A549 (cell line): Measurements from ENCODE around the gene NFASC. TPM values are rescaled to one million over a fixed set of nuclear protein-coding genes. Genes with fewer than 3 reads are reported as not detected.

ENCODE experiments used
- ATAC-seq, 2 experiments: fragments of 200-7000 bp in 1 of 2; fragments of >200 bp in 1 of 2; cut with Nextera tagmentation in 1 of 2; cut with Tn5 transposase in 1 of 2; 3 replicates each; pipeline versions ENCODE4 v1.8.0 to v1.9.1; 2018 to 2020; ENCODE audit warnings: mild to moderate bottlenecking in 1 of 2, moderate library complexity in 1 of 2
- CTCF ChIA-PET: fragments of 300-600 bp; sonication (Branson Sonifier 250); formaldehyde crosslinking; extraction: SDS; loops from one replicate; lab custom pipeline; 2021; ENCODE audit warnings: antibody characterized with exemption, inconsistent platforms; lab: Yijun Ruan, JAX
- POLR2A ChIA-PET: fragments of 350-600 bp; formaldehyde crosslinking; extraction: SDS; loops from one replicate; lab custom pipeline; 2021; ENCODE audit warnings: antibody characterized with exemption, inconsistent platforms; lab: Yijun Ruan, JAX
- DNase-seq, 2 experiments: peaks; one replicate each; pipeline versions ENCODE4 v3.0.0 to v3.0.0-alpha.2; 2011 to 2016; ENCODE audit warnings: low read depth in 1 of 2, low spot score in 1 of 2
- FAIRE-seq: peaks from 2 replicates; lab custom pipeline; 2011; peaks lifted over from hg19 to GRCh38; lab: Jason Lieb, UNC
- H3K27ac ChIP-seq, 2 experiments: fragments of >200 bp; sonication (Bioruptor Twin); formaldehyde crosslinking; 3 replicates each; pipeline ENCODE4 v1.5.1; 2016 to 2017
- H3K4me1 ChIP-seq: fragments of >200 bp; sonication (Bioruptor Twin); formaldehyde crosslinking; 3 replicates; pipeline ENCODE4 v1.6.1; 2016
- H3K4me2 ChIP-seq: fragments of >200 bp; sonication (Bioruptor Twin); formaldehyde crosslinking; 3 replicates; pipeline ENCODE4 v1.6.1; 2016
- H3K4me3 ChIP-seq: fragments of >200 bp; sonication (Bioruptor Twin); formaldehyde crosslinking; 3 replicates; pipeline ENCODE4 v1.5.1; 2016
- H3K9me3 ChIP-seq: fragments of >200 bp; sonication (Bioruptor Twin); formaldehyde crosslinking; 3 replicates; pipeline ENCODE4 v1.6.1; 2016
- BHLHE40 ChIP-seq: IDR thresholded peaks from 2 replicates; pipeline ENCODE4 v1.6.1; 2012; ENCODE audit warnings: low read depth, low read length, inconsistent platforms
- CBX2 ChIP-seq: fragments of 200-600 bp; sonication (generic); IDR thresholded peaks from 2 replicates; pipeline ENCODE4 v1.6.1; 2016; ENCODE audit warnings: low read depth, mild to moderate bottlenecking, borderline replicate concordance
- CBX8 ChIP-seq: fragments of 200-600 bp; sonication (generic); IDR thresholded peaks from 2 replicates; pipeline ENCODE4 v1.6.1; 2016
- CHD2 ChIP-seq: fragments of 150-350 bp; IDR thresholded peaks from 2 replicates; pipeline ENCODE4 v1.6.1; 2014; ENCODE audit warnings: low read length; ENCODE audit not compliant: partially characterized antibody
- CHD4 ChIP-seq: fragments of 200-600 bp; sonication (generic); IDR thresholded peaks from 2 replicates; pipeline ENCODE4 v1.6.1; 2016; ENCODE audit warnings: antibody characterized with exemption, mild to moderate bottlenecking, borderline replicate concordance
- EHF ChIP-seq: fragments of 250-450 bp; sonication (Bioruptor Pico); IDR thresholded peaks from 2 replicates; pipeline ENCODE4 v1.5.0; 2020; ENCODE audit warnings: mild to moderate bottlenecking
- EHMT2 ChIP-seq: fragments of 200-600 bp; sonication (generic); IDR thresholded peaks from 2 replicates; pipeline ENCODE4 v1.6.1; 2016; ENCODE audit warnings: antibody characterized with exemption, low read depth, mild to moderate bottlenecking, moderate library complexity
- FOXS1 ChIP-seq: fragments of 250-450 bp; sonication (Bioruptor Pico); IDR thresholded peaks from 2 replicates; pipeline ENCODE4 v1.5.0; 2020; ENCODE audit warnings: mild to moderate bottlenecking, moderate library complexity
- HDAC2 ChIP-seq: fragments of 200-600 bp; sonication (generic); IDR thresholded peaks from 2 replicates; pipeline ENCODE4 v1.6.1; 2016
- HEYL ChIP-seq: fragments of 250-450 bp; sonication (Bioruptor Pico); IDR thresholded peaks from 2 replicates; pipeline ENCODE4 v1.8.0; 2021; ENCODE audit warnings: mild to moderate bottlenecking, moderate library complexity
- HOXA7 ChIP-seq: fragments of 250-450 bp; sonication (Bioruptor Pico); IDR thresholded peaks from 2 replicates; pipeline ENCODE4 v1.5.0; 2020; ENCODE audit warnings: mild to moderate bottlenecking, moderate library complexity
- HOXB13 ChIP-seq: fragments of 250-450 bp; sonication (Bioruptor Pico); IDR thresholded peaks from 2 replicates; pipeline ENCODE4 v1.5.0; 2020; ENCODE audit warnings: low read depth, mild to moderate bottlenecking, moderate library complexity
- KDM1A ChIP-seq: fragments of 200-600 bp; sonication (generic); IDR thresholded peaks from 2 replicates; pipeline ENCODE4 v1.6.1; 2016; ENCODE audit warnings: low read depth, mild to moderate bottlenecking
- KDM5A ChIP-seq: fragments of 200-600 bp; sonication (generic); IDR thresholded peaks from 2 replicates; pipeline ENCODE4 v1.6.1; 2016; ENCODE audit warnings: antibody characterized with exemption, mild to moderate bottlenecking
- MYC ChIP-seq: IDR thresholded peaks from 2 replicates; pipeline ENCODE4 v1.6.1; 2012; ENCODE audit warnings: mild to moderate bottlenecking, inconsistent platforms, low read length, improper control_type of control experiment, borderline replicate concordance
- NFE2L2 ChIP-seq: fragments of 150-350 bp; conservative IDR thresholded peaks from 2 replicates; pipeline ENCODE4 v1.6.1; 2014; ENCODE audit warnings: low read length
- NPAS2 ChIP-seq: fragments of 250-450 bp; sonication (Bioruptor Pico); IDR thresholded peaks from 2 replicates; pipeline ENCODE4 v1.8.0; 2022; ENCODE audit warnings: mild to moderate bottlenecking, moderate library complexity, borderline replicate concordance
- NR3C1 ChIP-seq: fragments of >200 bp; sonication (Bioruptor Twin); formaldehyde crosslinking; IDR thresholded peaks from 3 replicates; pipeline ENCODE4 v1.6.1; 2017
- RAD21 ChIP-seq, 2 experiments: fragments of >200 bp in 1 of 2; sonication (Bioruptor Twin) in 1 of 2; formaldehyde crosslinking in 1 of 2; IDR thresholded peaks in 1 of 2; conservative IDR thresholded peaks in 1 of 2; 2 replicates in 1 of 2; 3 replicates in 1 of 2; pipeline ENCODE4 v1.6.1; 2012 to 2018; ENCODE audit warnings: inconsistent platforms in 1 of 2
- RFX5 ChIP-seq: fragments of 450-650 bp; IDR thresholded peaks from 2 replicates; pipeline ENCODE4 v1.7.1; 2014; ENCODE audit warnings: antibody characterized with exemption, mild to moderate bottlenecking, moderate library complexity
- RNF2 ChIP-seq: fragments of 200-600 bp; sonication (generic); IDR thresholded peaks from 2 replicates; pipeline ENCODE4 v1.6.1; 2016; ENCODE audit warnings: low read depth, mild to moderate bottlenecking, antibody characterized with exemption, moderate library complexity, borderline replicate concordance
- SREBF2 ChIP-seq: fragments of 450-650 bp; IDR thresholded peaks from 2 replicates; pipeline ENCODE4 v1.6.1; 2014; ENCODE audit warnings: mild to moderate bottlenecking, moderate library complexity
- ZC3H11A ChIP-seq: fragments of 450-650 bp; IDR thresholded peaks from 2 replicates; pipeline ENCODE4 v1.6.1; 2014; ENCODE audit warnings: antibody characterized with exemption, mild to moderate bottlenecking
- ZNF302 ChIP-seq: fragments of 250-450 bp; sonication (Bioruptor Pico); IDR thresholded peaks from 2 replicates; pipeline ENCODE4 v1.9.0; 2021; ENCODE audit warnings: inconsistent platforms, mild to moderate bottlenecking, moderate library complexity
- ZSCAN20 ChIP-seq: fragments of 250-450 bp; sonication (Bioruptor Pico); IDR thresholded peaks from 2 replicates; pipeline ENCODE4 v1.8.0; 2022; ENCODE audit warnings: mild to moderate bottlenecking, moderate library complexity
- WGBS: methylation state at CpG from one replicate; pipeline ENCODE4 v1.1.6; 2017; ENCODE audit errors: missing lambda C conversion rate; 5-methylcytosine and 5-hydroxymethylcytosine counted together
- polyA plus RNA-seq, 4 experiments: library from polyadenylated mRNA; depleted of rRNA in 3 of 4; stranded (reverse); fragments of >200 nt; fragmentation: RNase III in 1 of 4; extraction: RNeasy Plus Mini Kit Qiagen cat#74134 plus additional on column Dnase treatment in 1 of 4; gene quantifications; 2 replicates in 3 of 4; 3 replicates in 1 of 4; pipeline ENCODE4 v1.2.3, GENCODE V29; 2011 to 2017
- TF ChIP-seq, protein P1 (sequence below): fragments of >200 bp; sonication (Bioruptor Twin); formaldehyde crosslinking; IDR thresholded peaks from 2 replicates; pipeline ENCODE4 v1.6.1; 2016
- TF ChIP-seq, protein P2 (sequence below): IDR thresholded peaks from 2 replicates; pipeline ENCODE4 v1.6.1; 2012; ENCODE audit warnings: low read depth, borderline replicate concordance
- TF ChIP-seq, protein P3 (sequence below): fragments of 250-450 bp; sonication (Bioruptor Pico); IDR thresholded peaks from 2 replicates; pipeline ENCODE4 v1.5.0; 2020; ENCODE audit warnings: low read depth, mild to moderate bottlenecking, moderate library complexity
- TF ChIP-seq, protein P4 (sequence below): fragments of 150-350 bp; IDR thresholded peaks from 2 replicates; pipeline ENCODE4 v1.6.1; 2014; ENCODE audit warnings: low read depth, mild to moderate bottlenecking, low read length
- TF ChIP-seq, protein P5 (sequence below): fragments of >200 bp; sonication (Bioruptor Twin); formaldehyde crosslinking; IDR thresholded peaks from 3 replicates; pipeline ENCODE4 v1.5.1; 2016

Gene NFASC
- polyA plus RNA-seq, 2 of the 4 experiments (the other 2 are of a cell fraction): 0.27 to 0.39 TPM

DNA sequence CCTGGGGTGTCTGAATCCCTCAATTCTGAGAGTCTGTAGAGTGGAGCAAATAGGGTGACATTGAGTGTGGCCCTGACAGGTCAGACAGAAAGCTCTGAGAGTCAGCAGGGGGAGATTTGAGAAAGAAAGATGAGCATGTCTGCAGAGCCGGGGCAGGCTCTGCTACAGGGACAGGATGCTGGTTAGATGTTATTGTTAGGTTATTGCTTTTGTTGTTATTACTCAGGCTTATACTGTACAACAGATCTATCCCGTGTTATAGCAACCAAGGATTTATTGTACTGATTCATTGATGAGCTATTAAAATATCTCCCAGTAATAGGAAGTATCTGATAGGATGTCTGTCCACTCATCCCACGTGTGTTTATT lies 59.5 kb downstream of the NFASC start:
- DNase-seq: no peak
- ChIA-PET CTCF (interaction anchor here (1.0 to 3.1 kb wide), 3 partner anchors 12 to 131 kb away, joined by 4 to 18 read pairs (median 6); no protein-coding TSS in a partner anchor), POLR2A (no interaction called here)
- FAIRE-seq: no peak
- H3K4me3 ChIP-seq: no peak overlapping the region
- WGBS: 35% methylated on average over 3 of the region's 3 CpGs
- ATAC-seq: no peak
- no peaks in the 10 kb centered on the region for H3K4me1 ChIP-seq
- H3K27ac ChIP-seq: no peak overlapping the region
- H3K9me3 ChIP-seq: no peaks in the 10 kb centered on the region
- TF ChIP-seq NR3C1: no peak
- no peak for TF ChIP-seq HOXB13 (CRISPR knock-in tag)
- TF ChIP-seq HEYL (CRISPR knock-in tag): no peak
- TF ChIP-seq ZC3H11A: no peak
- TF ChIP-seq EHMT2: no peak
- no peak for TF ChIP-seq KDM5A
- TF ChIP-seq, protein P1, sequence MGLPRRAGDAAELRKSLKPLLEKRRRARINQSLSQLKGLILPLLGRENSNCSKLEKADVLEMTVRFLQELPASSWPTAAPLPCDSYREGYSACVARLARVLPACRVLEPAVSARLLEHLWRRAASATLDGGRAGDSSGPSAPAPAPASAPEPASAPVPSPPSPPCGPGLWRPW: no peak
- no peak for TF ChIP-seq RNF2
- TF ChIP-seq ZSCAN20 (CRISPR knock-in tag): no peak
- TF ChIP-seq CHD4: no peak
- no peak for TF ChIP-seq EHF (CRISPR knock-in tag)
- TF ChIP-seq KDM1A: no peak
- TF ChIP-seq, protein P2, sequence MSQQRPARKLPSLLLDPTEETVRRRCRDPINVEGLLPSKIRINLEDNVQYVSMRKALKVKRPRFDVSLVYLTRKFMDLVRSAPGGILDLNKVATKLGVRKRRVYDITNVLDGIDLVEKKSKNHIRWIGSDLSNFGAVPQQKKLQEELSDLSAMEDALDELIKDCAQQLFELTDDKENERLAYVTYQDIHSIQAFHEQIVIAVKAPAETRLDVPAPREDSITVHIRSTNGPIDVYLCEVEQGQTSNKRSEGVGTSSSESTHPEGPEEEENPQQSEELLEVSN: no peak
- TF ChIP-seq, protein P3, sequence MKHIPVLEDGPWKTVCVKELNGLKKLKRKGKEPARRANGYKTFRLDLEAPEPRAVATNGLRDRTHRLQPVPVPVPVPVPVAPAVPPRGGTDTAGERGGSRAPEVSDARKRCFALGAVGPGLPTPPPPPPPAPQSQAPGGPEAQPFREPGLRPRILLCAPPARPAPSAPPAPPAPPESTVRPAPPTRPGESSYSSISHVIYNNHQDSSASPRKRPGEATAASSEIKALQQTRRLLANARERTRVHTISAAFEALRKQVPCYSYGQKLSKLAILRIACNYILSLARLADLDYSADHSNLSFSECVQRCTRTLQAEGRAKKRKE (CRISPR knock-in tag): no peak
- TF ChIP-seq MYC: no peak
- TF ChIP-seq, all 56 proteins: peak for 0
- H3K4me2 ChIP-seq: no peak overlapping the region

DNA sequence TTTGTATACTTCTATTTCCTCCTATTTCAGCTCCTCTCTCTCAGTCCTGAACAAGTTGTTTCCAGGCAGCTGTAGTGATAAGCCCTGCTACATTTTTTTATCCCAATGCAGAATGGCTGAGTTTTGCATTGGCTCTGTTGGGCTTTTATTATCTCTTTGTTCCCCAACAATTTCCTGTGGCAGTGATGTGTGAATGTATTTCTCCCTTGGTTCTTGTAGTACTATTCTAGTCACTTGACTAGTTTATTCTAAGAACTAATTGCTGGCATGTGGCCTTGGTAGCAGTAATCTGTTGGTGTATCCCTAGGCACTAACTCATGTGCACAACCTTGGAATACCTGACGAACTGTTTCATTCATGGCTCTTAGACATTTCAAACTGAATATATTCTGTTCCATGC lies 60.7 kb downstream of the NFASC start:
- Histone ChIP-seq H3K9me3 (no peaks in the 10 kb centered on the region), H3K4me3 (no peak overlapping the region), H3K4me2 (no peak overlapping the region), H3K4me1 (no peaks in the 10 kb centered on the region), H3K27ac (no peak overlapping the region)
- CTCF ChIA-PET: interaction anchor here (2.4 to 3.1 kb wide), 2 partner anchors 10 to 124 kb away, joined by 6 to 18 read pairs; no protein-coding TSS in a partner anchor
- no peak for FAIRE-seq
- TF ChIP-seq RFX5: no peak
- no peak for TF ChIP-seq SREBF2
- TF ChIP-seq HDAC2: no peak
- no peak for TF ChIP-seq NFE2L2
- no peak for TF ChIP-seq CBX2
- POLR2A ChIA-PET: no interaction called here
- WGBS: 64% methylated on average over 1 of the region's 1 CpG
- DNase-seq: no peak
- ATAC-seq: no peak

DNA sequence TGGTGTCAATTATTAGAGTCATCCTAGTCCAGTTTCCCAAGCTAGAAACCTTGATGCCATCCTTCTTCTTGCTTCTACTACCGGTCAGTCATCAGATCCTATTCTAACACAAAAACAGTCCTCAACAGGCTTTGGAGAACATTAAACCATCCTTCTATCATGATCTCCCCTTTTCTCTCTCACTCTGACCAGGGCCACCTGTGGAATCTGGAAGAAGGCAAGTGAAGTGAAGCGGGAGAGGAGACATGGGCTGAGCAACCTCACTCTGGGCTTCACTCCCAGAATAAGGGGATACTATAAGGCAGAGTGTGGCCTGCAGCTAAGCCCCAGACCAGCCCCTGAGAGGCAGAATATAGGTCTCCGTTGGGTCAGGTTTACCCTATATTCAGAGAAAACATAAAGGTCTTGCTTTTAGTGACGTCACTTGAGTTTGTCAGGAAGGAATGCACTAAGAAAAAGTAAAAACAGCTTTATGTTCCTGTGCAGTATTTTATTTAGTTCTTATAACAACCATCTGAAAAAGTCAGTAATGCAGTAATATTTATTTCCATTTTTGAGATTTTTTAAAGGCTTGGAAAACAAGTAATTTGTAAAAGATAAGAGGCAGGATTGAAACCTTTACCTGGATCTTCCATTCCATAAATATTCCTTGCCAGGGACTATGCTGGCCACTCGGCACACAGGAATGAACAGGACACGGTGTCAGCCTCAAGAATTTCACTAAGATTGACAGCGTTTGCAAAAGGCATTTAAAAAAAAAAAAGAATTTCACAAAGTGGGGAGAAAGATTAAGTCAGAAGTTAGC lies 61.3 kb downstream of the NFASC start:
- WGBS: 55% methylated on average over 7 of the region's 7 CpGs
- Histone ChIP-seq H3K9me3 (no peaks in the 10 kb centered on the region), H3K4me1 (no peaks in the 10 kb centered on the region), H3K4me3 (no peak overlapping the region), H3K27ac (no peak overlapping the region), H3K4me2 (no peak overlapping the region)
- ATAC-seq: no peak
- FAIRE-seq: no peak
- ChIA-PET POLR2A (no interaction called here), CTCF (interaction anchor here (2.4 to 3.1 kb wide), 2 partner anchors 10 to 125 kb away, joined by 6 to 18 read pairs; no protein-coding TSS in a partner anchor)
- no peak for DNase-seq
- TF ChIP-seq, protein P4, sequence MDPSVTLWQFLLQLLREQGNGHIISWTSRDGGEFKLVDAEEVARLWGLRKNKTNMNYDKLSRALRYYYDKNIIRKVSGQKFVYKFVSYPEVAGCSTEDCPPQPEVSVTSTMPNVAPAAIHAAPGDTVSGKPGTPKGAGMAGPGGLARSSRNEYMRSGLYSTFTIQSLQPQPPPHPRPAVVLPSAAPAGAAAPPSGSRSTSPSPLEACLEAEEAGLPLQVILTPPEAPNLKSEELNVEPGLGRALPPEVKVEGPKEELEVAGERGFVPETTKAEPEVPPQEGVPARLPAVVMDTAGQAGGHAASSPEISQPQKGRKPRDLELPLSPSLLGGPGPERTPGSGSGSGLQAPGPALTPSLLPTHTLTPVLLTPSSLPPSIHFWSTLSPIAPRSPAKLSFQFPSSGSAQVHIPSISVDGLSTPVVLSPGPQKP: no peak
- TF ChIP-seq HDAC2 (no peak), BHLHE40 (no peak), ZNF302 (no peak), CHD2 (no peak), NPAS2 (CRISPR knock-in tag) (no peak), RAD21 (conservative IDR thresholded peaks at IDR 0.05 in 1 of 2, IDR thresholded peaks at IDR 0.05 in 1 of 2) (no peak), HOXA7 (CRISPR knock-in tag) (no peak), CBX8 (no peak), FOXS1 (no peak), HEYL (CRISPR knock-in tag) (no peak), CBX2 (no peak), HOXB13 (CRISPR knock-in tag) (no peak)
- TF ChIP-seq, protein P5, sequence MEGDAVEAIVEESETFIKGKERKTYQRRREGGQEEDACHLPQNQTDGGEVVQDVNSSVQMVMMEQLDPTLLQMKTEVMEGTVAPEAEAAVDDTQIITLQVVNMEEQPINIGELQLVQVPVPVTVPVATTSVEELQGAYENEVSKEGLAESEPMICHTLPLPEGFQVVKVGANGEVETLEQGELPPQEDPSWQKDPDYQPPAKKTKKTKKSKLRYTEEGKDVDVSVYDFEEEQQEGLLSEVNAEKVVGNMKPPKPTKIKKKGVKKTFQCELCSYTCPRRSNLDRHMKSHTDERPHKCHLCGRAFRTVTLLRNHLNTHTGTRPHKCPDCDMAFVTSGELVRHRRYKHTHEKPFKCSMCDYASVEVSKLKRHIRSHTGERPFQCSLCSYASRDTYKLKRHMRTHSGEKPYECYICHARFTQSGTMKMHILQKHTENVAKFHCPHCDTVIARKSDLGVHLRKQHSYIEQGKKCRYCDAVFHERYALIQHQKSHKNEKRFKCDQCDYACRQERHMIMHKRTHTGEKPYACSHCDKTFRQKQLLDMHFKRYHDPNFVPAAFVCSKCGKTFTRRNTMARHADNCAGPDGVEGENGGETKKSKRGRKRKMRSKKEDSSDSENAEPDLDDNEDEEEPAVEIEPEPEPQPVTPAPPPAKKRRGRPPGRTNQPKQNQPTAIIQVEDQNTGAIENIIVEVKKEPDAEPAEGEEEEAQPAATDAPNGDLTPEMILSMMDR: no peak
